Central memory CD8-positive, alpha-beta T cell (primary cell): ENCODE results near the gene KEAP1.

Source experiments
- ATAC-seq: fragments of 150-1000 bp; cut with Tn5 transposase; replicated peaks from 2 replicates; pipeline ENCODE4 v1.10.0; 2022; ENCODE audit warnings: mild to moderate bottlenecking, moderate FRiP score, moderate number of reproducible peaks; ENCODE audit not compliant: poor library complexity, severe bottlenecking; ENCODE audit errors: extremely low read depth
- DNase-seq, 2 donors: peaks; one replicate each; pipeline ENCODE4 v3.0.0; 2021; ENCODE audit warnings: low spot score in 2 of 2
- H3K27ac Mint-ChIP-seq: one replicate; pipeline ENCODE4 v1.8.0; 2022; ENCODE audit warnings: low read depth, mild to moderate bottlenecking, moderate library complexity, mixed read lengths
- H3K27me3 Mint-ChIP-seq: one replicate; pipeline ENCODE4 v1.8.0; 2022; ENCODE audit warnings: mixed read lengths
- H3K36me3 Mint-ChIP-seq: one replicate; pipeline ENCODE4 v1.8.0; 2022; ENCODE audit warnings: mild to moderate bottlenecking, moderate library complexity, mixed read lengths; ENCODE audit not compliant: insufficient read depth
- H3K4me1 Mint-ChIP-seq: one replicate; pipeline ENCODE4 v1.8.0; 2022; ENCODE audit warnings: mixed read lengths
- H3K4me3 Mint-ChIP-seq: one replicate; pipeline ENCODE4 v1.8.0; 2022; ENCODE audit warnings: mild to moderate bottlenecking, moderate library complexity, mixed read lengths
- H3K9me3 Mint-ChIP-seq: one replicate; pipeline ENCODE4 v1.8.0; 2022; ENCODE audit warnings: mixed read lengths

Gene KEAP1

DNA sequence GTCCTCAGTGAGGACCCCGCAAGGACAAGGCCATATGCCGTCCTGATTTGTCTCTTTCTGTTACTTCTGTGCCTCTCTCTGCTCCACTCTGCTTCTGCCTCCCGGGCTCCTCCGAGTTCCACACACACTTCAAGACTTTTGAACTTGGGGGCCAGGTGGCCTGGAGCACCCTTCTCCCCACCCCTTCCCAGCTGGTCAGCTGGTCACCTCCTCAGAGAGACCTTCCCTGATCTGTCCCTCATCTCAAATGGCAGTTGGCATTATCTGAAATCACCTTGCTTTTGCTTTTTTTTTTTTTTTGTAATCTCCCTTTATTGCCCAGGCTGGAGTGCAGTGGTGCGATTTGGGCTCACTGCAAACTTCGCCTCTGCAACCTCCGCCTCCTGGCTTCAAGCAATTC is 16.3 kb upstream of the KEAP1 start:
- Mint-ChIP-seq H3K4me3 (peak overlapping the region; percentile 77), H3K36me3 (peaks cover 36% of the 10 kb centered on the region), H3K4me1 (peaks cover 49% of the 10 kb centered on the region), H3K27ac (peak overlapping the region; percentile 89), H3K27me3 (no peaks in the 10 kb centered on the region), H3K9me3 (no peaks in the 10 kb centered on the region)
- no peak for DNase-seq
- ATAC-seq, result no peak

GRCh38 chr19:10518444-10519361 is 15.5 kb upstream of the KEAP1 start:
- peak in 1 of 2 donors; percentile 43 for DNase-seq
- H3K4me3 Mint-ChIP-seq, result peak overlapping the region; percentile 77
- H3K9me3 Mint-ChIP-seq, result no peaks in the 10 kb centered on the region
- H3K4me1 Mint-ChIP-seq, result peaks cover 57% of the 10 kb centered on the region
- no peak for ATAC-seq
- H3K27ac Mint-ChIP-seq, result peak overlapping the region; percentile 89
- H3K36me3 Mint-ChIP-seq, result peaks cover 43% of the 10 kb centered on the region
- H3K27me3 Mint-ChIP-seq, result no peaks in the 10 kb centered on the region

GRCh38 chr19:10517760-10518443 is 14.7 kb upstream of the KEAP1 start:
- peaks cover 8% of the 10 kb centered on the region for H3K27me3 Mint-ChIP-seq
- ATAC-seq (peak; percentile 35), DNase-seq (peak in 1 of 2 donors; percentile 53)
- H3K9me3 Mint-ChIP-seq, result no peaks in the 10 kb centered on the region
- peak overlapping the region; percentile 77 for H3K4me3 Mint-ChIP-seq
- H3K4me1 Mint-ChIP-seq, result peaks cover 65% of the 10 kb centered on the region
- H3K36me3 Mint-ChIP-seq, result peaks cover 47% of the 10 kb centered on the region
- H3K27ac Mint-ChIP-seq, result peak overlapping the region; percentile 89

GRCh38 chr19:10517361-10517759 is 14.2 kb upstream of the KEAP1 start, which contains the start of gene S1PR5:
TSS of gene S1PR5 (minus strand) at chr19:10517447. CDS start at chr19:10515011, 2,436 bp downstream.
- Mint-ChIP-seq H3K36me3 (peaks cover 52% of the 10 kb centered on the region), H3K4me3 (peak within 1 kb of the TSS; percentile 77), H3K9me3 (no peaks in the 10 kb centered on the region), H3K27me3 (peaks cover 8% of the 10 kb centered on the region), H3K27ac (peak within 1 kb of the TSS; percentile 89), H3K4me1 (peaks cover 65% of the 10 kb centered on the region)
- ATAC-seq, result peak; percentile 4
- DNase-seq, result no peak

DNA sequence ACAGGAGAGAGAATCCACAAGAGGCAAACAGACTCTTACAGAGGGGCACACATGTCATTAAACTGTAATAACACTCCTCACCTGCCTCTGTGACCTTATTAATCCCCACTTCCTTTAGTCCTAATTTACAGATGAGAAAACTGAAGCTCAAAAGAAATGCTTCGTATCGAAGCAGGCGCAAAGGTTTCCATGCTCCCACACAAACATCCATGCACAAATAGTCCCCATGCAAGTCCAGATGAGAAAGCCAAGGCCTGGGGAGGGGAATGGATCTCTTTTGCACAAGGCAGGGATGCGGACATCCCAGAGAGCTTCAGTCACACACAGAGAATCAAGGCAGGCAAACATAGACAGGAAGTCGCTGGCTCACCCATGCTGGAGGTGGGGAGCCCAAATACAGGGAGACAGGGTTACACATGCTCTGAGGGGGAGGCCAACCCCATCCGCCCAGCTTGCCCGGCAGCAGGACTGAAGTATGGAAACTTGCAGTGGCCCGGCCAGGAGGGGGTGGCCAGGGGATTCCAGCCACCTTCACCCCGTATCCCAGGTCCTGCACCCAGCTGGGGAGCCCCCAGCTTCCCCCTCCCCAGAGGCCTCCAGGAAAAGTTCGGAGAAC is 13.6 kb upstream of the KEAP1 start:
- peak; percentile 33 for ATAC-seq
- Mint-ChIP-seq H3K4me1 (peaks cover 61% of the 10 kb centered on the region), H3K9me3 (no peaks in the 10 kb centered on the region), H3K27ac (peak overlapping the region; percentile 87), H3K36me3 (peaks cover 55% of the 10 kb centered on the region), H3K4me3 (peak overlapping the region; percentile 77), H3K27me3 (peaks cover 8% of the 10 kb centered on the region)
- DNase-seq, result peak in 1 of 2 donors; percentile 41

GRCh38 chr19:10516064-10516385 is 12.9 kb upstream of the KEAP1 start:
- H3K9me3 Mint-ChIP-seq, result no peaks in the 10 kb centered on the region
- DNase-seq, result peak; percentile 33 to 77
- ATAC-seq, result peak; percentile 74
- H3K36me3 Mint-ChIP-seq, result peaks cover 58% of the 10 kb centered on the region
- peak overlapping the region; percentile 77 for H3K4me3 Mint-ChIP-seq
- H3K4me1 Mint-ChIP-seq, result peaks cover 61% of the 10 kb centered on the region
- peak overlapping the region; percentile 87 for H3K27ac Mint-ChIP-seq
- H3K27me3 Mint-ChIP-seq, result peaks cover 8% of the 10 kb centered on the region

DNA sequence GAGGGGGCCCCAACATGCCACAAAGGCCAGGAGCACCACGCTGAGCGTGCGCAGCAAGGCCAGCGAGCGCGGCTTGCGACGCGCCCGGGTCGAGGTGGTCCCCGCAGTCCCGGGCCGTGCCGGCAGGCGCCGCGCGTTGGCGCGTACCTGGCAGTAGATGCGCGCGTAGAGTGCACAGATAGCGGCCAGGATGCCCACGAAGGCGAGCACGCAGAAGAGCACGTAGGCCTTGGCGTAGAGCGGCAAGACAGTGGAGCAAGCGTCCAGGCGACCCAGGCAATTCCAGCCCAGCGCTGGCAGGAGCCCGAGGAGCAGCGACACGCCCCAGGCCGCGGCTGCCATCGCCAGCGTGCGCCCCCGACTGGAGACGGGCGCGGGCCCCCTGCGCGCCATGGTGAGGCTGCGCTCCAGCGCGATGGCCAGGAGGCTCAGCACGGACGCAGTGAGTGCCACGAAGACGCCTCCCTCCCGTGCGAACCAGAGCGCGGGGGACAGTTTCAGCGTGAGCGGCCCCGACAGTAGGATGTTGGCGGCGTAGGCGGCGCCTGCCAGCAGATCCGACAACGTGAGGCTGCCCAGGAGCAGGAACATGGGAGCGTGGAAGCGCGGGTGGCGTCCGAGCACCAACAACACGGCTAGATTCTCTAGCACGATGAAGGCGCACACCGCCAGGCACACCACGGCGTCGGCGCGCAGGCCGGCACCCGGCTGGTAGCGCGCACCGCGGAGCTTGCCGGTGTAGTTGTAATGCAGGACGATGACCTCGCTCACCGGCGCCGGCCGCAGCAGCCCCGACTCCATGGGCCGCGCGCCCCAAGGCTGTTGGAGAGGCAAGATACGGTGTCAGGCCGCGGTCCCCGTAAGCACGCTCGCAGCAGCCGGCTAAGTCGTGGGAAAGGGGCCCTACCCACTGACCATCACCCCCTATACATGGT is 11.3 kb upstream of the KEAP1 start:
- Mint-ChIP-seq H3K4me1 (peaks cover 54% of the 10 kb centered on the region), H3K27me3 (peaks cover 8% of the 10 kb centered on the region), H3K27ac (peak overlapping the region; percentile 88), H3K4me3 (peak overlapping the region; percentile 77), H3K9me3 (no peaks in the 10 kb centered on the region), H3K36me3 (peaks cover 61% of the 10 kb centered on the region)
- ATAC-seq (no peak), DNase-seq (peak; percentile 50 to 51)

DNA sequence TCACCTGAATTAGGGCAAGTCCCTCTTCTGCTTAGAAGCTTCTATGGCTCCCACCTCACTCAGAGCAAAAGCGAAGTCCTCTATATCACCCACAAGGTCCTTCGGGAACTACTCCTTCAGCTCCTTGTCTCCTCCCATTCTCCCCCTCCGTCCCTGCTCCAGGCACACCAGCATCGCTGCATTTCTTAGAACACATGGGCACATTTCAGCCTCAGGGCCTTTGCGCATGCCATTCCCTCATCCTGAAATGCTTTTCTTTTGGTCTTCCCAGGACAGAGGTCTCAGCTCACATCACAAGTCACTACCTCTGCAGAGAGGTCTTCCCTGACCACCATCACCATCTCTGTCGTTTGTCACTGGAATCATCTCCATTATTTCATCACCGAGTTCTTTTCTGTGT is 10.1 kb upstream of the KEAP1 start:
- ATAC-seq (no peak), DNase-seq (no peak)
- peaks cover 49% of the 10 kb centered on the region for H3K4me1 Mint-ChIP-seq
- peaks cover 63% of the 10 kb centered on the region for H3K36me3 Mint-ChIP-seq
- H3K27me3 Mint-ChIP-seq, result peaks cover 8% of the 10 kb centered on the region
- H3K27ac Mint-ChIP-seq, result peak overlapping the region; percentile 88
- H3K9me3 Mint-ChIP-seq, result no peaks in the 10 kb centered on the region
- peak overlapping the region; percentile 77 for H3K4me3 Mint-ChIP-seq

GRCh38 chr19:10510301-10510802 is 7.2 kb upstream of the KEAP1 start:
- H3K4me3 Mint-ChIP-seq, result peak overlapping the region; percentile 11
- H3K27me3 Mint-ChIP-seq, result peaks cover 8% of the 10 kb centered on the region
- no peaks in the 10 kb centered on the region for H3K9me3 Mint-ChIP-seq
- DNase-seq (peak; percentile 47 to 62), ATAC-seq (no peak)
- H3K4me1 Mint-ChIP-seq, result peaks cover 39% of the 10 kb centered on the region
- peaks cover 53% of the 10 kb centered on the region for H3K36me3 Mint-ChIP-seq
- no peak overlapping the region for H3K27ac Mint-ChIP-seq

- Mint-ChIP-seq H3K27ac (peak overlapping the region; percentile 81), H3K4me3 (peak overlapping the region; percentile 65), H3K9me3 (no peaks in the 10 kb centered on the region), H3K27me3 (peaks cover 8% of the 10 kb centered on the region), H3K36me3 (peaks cover 37% of the 10 kb centered on the region), H3K4me1 (peaks cover 28% of the 10 kb centered on the region)
- no peak for DNase-seq
- no peak for ATAC-seq
Observed at GRCh38 chr19:10508707-10509106, 5.6 kb upstream of the KEAP1 start.

GRCh38 chr19:10508036-10508435 is 4.9 kb upstream of the KEAP1 start:
- H3K36me3 Mint-ChIP-seq, result peaks cover 30% of the 10 kb centered on the region
- ATAC-seq, result no peak

More at GRCh38 chr19:10508036-10508435, 4.9 kb upstream of the KEAP1 start:
- no peak for DNase-seq
- no peak overlapping the region for H3K4me3 Mint-ChIP-seq
- peaks cover 26% of the 10 kb centered on the region for H3K4me1 Mint-ChIP-seq
- no peaks in the 10 kb centered on the region for H3K9me3 Mint-ChIP-seq
- peaks cover 1% of the 10 kb centered on the region for H3K27me3 Mint-ChIP-seq
- no peak overlapping the region for H3K27ac Mint-ChIP-seq
